Lower leg skin (tissue), 3 donors: ENCODE measurements around the gene FAM72C.
"Not testable (repeated sequence)": the region's sequence is repeated elsewhere in the genome, so short reads cannot be mapped to it uniquely, and the experiment has no call there.

ENCODE experiments used
- POLR2A ChIP-seq, 2 donors: fragments of 450-650 bp; IDR thresholded peaks; one replicate each; pipeline ENCODE4 v1.6.1; 2016 to 2017; ENCODE audit warnings: antibody characterized with exemption in 2 of 2, mild to moderate bottlenecking in 1 of 2, moderate library complexity in 1 of 2
- TF ChIP-seq, protein P1 (sequence below), 3 donors: fragments of 450-650 bp; IDR thresholded peaks; one replicate each; pipeline ENCODE4 v1.5.1; 2016; ENCODE audit warnings: antibody characterized with exemption in 3 of 3, mild to moderate bottlenecking in 3 of 3, moderate library complexity in 2 of 3

DNA sequence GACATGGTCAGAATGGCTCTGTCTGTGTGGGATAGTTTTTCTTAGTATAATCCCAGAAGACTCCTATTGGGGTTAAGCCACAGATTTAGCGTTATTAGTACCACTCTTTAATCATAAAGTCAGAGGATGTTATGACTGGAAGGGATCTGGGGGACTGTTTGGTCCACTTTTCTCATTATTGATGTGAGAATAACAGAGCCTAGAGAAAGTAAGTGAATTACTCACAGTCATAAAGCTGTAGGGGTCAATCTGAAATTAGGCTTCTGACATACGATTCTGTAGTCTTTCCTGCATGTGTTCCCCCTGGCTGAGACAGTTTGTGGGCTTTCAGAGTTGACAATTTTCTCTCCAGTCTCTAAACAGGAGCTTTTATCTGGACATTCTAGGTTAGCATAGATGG is 47.3 kb upstream of the FAM72C start:
- TF ChIP-seq, protein P1, sequence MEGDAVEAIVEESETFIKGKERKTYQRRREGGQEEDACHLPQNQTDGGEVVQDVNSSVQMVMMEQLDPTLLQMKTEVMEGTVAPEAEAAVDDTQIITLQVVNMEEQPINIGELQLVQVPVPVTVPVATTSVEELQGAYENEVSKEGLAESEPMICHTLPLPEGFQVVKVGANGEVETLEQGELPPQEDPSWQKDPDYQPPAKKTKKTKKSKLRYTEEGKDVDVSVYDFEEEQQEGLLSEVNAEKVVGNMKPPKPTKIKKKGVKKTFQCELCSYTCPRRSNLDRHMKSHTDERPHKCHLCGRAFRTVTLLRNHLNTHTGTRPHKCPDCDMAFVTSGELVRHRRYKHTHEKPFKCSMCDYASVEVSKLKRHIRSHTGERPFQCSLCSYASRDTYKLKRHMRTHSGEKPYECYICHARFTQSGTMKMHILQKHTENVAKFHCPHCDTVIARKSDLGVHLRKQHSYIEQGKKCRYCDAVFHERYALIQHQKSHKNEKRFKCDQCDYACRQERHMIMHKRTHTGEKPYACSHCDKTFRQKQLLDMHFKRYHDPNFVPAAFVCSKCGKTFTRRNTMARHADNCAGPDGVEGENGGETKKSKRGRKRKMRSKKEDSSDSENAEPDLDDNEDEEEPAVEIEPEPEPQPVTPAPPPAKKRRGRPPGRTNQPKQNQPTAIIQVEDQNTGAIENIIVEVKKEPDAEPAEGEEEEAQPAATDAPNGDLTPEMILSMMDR (IDR thresholded peaks at IDR 0.05) = not testable (repeated sequence)
- not testable (repeated sequence) for TF ChIP-seq POLR2A (IDR thresholded peaks at IDR 0.05)
